ENCODE results near the gene LMO7. TPM values are rescaled to one million over a fixed set of nuclear protein-coding genes. Genes with fewer than 3 reads are reported as not detected.

The LMO7 gene
- total RNA-seq, 4 donors from 2014 or later: 60.5 to 108 (median 75.6) TPM

DNA sequence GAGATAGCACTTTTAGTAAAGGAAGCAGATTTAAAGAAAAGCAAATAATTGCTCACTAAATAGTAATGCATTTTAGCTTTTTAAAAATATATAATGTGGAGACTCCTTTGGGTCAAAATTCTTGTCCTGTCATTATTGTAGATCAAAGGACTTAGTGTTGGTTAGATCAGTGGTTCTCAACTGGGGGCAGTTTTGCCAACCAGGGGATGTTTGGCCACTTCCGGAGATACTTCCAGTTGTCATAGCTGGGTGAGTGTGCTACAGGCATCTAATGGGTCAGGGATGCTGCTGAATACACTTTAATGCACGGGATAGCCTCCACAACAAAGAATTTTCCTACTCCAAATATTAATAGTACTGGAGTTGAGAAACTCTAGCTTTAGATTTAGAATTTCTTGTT lies 126.8 kb downstream of the LMO7 start:
- WGBS, 2 donors: 75 to 81% methylated on average over 2 of the region's 2 CpGs
- no peak for DNase-seq (ENCODE audit: low spot score in 2 of 2)
- TF ChIP-seq, protein P1, sequence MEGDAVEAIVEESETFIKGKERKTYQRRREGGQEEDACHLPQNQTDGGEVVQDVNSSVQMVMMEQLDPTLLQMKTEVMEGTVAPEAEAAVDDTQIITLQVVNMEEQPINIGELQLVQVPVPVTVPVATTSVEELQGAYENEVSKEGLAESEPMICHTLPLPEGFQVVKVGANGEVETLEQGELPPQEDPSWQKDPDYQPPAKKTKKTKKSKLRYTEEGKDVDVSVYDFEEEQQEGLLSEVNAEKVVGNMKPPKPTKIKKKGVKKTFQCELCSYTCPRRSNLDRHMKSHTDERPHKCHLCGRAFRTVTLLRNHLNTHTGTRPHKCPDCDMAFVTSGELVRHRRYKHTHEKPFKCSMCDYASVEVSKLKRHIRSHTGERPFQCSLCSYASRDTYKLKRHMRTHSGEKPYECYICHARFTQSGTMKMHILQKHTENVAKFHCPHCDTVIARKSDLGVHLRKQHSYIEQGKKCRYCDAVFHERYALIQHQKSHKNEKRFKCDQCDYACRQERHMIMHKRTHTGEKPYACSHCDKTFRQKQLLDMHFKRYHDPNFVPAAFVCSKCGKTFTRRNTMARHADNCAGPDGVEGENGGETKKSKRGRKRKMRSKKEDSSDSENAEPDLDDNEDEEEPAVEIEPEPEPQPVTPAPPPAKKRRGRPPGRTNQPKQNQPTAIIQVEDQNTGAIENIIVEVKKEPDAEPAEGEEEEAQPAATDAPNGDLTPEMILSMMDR (IDR thresholded peaks at IDR 0.05): no peak
- TF ChIP-seq POLR2A (IDR thresholded peaks at IDR 0.05): no peak
- H3K4me3 ChIP-seq (ENCODE audit: low read depth, poor library complexity, severe bottlenecking): no peak overlapping the region
- intact Hi-C loops (cut with DNase I; ENCODE audit: low total_unique reads): no loop called here

DNA sequence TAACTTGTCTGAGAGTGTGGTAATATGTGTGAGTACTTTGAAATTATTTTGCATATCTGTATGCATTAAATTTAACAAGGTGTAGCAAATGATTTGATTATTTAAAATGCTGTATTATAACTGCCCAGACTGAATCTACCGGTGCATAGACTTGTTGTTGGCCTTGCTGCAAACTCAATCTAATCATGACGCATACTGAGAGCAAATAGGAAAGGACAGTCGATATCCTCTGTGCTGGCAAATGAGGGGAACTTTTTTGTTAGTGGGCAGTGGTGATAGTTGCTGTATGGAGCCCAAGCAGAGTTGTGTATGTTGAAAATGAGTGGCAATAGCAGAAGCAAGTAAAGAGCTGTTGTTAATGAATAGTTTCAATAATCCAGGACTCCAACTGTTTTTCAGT lies 127.4 kb downstream of the LMO7 start:
- no peak overlapping the region for H3K4me3 ChIP-seq (ENCODE audit: low read depth, poor library complexity, severe bottlenecking)
- 59 to 60% methylated on average over 3 of the region's 3 CpGs for WGBS, 2 donors
- intact Hi-C loops (cut with DNase I; ENCODE audit: low total_unique reads): no loop called here

DNA sequence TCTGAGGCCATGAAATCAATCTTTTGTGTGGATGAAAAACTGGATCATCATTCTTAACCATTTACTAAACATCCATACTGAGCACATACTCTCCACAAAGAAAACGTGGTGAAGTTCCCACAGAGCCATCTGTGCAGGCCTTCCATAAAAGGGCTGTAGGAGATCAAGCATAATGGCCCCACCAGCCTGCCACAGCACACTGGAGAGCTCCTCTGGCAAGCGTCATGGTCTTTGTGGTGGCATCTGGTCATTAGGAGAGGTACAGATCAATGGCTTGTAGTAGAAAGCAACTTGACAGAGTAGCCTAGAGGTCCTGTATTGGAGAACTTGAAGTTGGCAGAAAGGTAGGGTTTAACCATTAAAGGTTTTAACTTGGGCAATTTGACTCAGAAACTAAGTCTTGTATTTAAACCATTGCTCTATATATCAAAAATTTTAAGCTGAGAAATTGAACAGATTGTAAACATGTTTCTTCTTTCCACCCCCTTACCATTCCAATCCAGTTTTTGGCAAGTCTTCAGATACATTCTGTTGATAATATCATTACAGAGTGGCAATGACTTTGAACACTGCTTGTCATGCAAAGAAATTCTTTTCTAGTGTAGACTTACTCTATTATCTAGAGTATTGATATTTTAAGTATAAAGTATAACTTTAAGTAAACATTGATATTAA lies 128.3 kb downstream of the LMO7 start:
- no peak for DNase-seq (ENCODE audit: low spot score in 2 of 2)
- 86 to 96% methylated on average over 2 of the region's 2 CpGs for WGBS, 2 donors
- H3K4me3 ChIP-seq (ENCODE audit: low read depth, poor library complexity, severe bottlenecking): no peak overlapping the region
- TF ChIP-seq, protein P1 (IDR thresholded peaks at IDR 0.05): no peak
- no peak for TF ChIP-seq POLR2A (IDR thresholded peaks at IDR 0.05)
- intact Hi-C loops (cut with DNase I; ENCODE audit: low total_unique reads): no loop called here

More for the DNA sequence above, 127.4 kb downstream of the LMO7 start:
- no peak for DNase-seq (ENCODE audit: low spot score in 2 of 2)
- TF ChIP-seq, protein P1 (IDR thresholded peaks at IDR 0.05): no peak
- no peak for TF ChIP-seq POLR2A (IDR thresholded peaks at IDR 0.05)

DNA sequence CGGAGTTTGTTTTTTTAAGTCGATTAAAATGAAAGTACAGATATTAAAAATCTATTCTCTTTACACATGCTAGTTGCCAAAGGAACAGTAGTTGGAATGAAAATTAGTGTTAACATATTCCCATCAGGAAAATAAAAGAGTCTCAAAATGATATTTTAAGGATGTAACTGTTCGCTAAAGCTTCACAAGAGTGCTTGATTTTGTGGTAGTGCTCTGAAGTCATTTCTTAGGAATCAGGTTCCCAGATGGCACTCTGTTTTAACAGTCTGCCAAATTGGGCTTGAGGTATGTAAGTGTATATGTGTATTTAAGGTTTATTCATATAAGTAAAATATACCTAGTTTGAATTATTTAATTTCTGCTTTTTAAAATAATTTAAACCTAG lies 128.8 kb downstream of the LMO7 start:
- WGBS, 2 donors: 74 to 76% methylated on average over 3 of the region's 3 CpGs

DNA sequence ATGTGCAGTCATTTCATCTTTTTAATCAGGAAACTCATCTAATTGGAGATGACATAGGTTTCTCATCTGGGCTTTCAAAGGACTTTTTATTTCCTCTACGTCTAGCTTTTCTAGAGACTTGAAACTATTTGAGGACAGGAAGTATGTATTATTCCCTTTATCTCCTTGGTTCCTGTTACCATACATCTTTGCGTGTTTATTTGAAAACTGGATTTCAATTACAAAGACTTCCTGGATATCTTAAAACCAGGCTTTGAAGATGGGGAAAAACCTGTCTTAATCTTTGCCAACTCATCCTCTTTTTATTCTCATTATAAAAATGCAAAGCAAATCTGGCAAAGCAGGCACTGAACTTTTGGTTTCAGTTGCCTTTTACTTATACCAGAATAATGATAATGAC lies 130.5 kb downstream of the LMO7 start:
- intact Hi-C loops (cut with DNase I; ENCODE audit: low total_unique reads): no loop called here
- no peak overlapping the region for H3K4me3 ChIP-seq (ENCODE audit: low read depth, poor library complexity, severe bottlenecking)
- no peak for TF ChIP-seq POLR2A (IDR thresholded peaks at IDR 0.05)
- TF ChIP-seq, protein P1 (IDR thresholded peaks at IDR 0.05): no peak
- no peak for DNase-seq (ENCODE audit: low spot score in 2 of 2)
- WGBS, 2 donors: 62 to 67% methylated on average over 2 of the region's 2 CpGs

More for the DNA sequence above, 128.8 kb downstream of the LMO7 start:
- H3K4me3 ChIP-seq (ENCODE audit: low read depth, poor library complexity, severe bottlenecking): no peak overlapping the region
- intact Hi-C loops (cut with DNase I; ENCODE audit: low total_unique reads): no loop called here
- no peak for DNase-seq (ENCODE audit: low spot score in 2 of 2)
- no peak for TF ChIP-seq POLR2A (IDR thresholded peaks at IDR 0.05)
- TF ChIP-seq, protein P1 (IDR thresholded peaks at IDR 0.05): no peak
